ENCODE results near the gene FSCN2.
A peak's percentile ranks its signal among the peaks of the same experiment; 100 is the strongest.

FSCN2 gene

GRCh38 chr17:81540676-81541027 lies 12.5 kb downstream of the FSCN2 start:
- DNase-seq = no peak

DNA sequence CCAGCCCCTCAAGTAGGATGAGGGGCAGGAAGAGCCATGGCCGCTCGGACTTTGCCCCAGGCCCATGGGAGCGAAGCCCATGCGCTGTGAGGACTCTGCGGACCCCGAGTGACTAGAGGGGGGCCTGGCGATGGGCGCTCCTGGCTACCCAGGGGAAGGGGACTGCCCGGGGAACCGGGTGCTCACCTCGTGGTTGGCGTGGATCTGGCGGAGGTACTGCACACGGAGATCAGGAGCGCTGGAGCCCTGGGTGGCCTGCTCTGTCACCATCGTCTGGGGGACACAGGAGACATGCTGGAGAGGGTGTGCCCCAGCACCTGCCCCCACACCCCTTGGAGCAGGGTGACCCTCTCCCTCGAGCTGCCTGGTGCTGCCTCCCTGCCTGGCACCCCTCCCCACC lies 12.9 kb downstream of the FSCN2 start:
- DNase-seq = no peak

GRCh38 chr17:81542431-81543338 lies 14.5 kb downstream of the FSCN2 start:
- DNase-seq = no peak

GRCh38 chr17:81543339-81543675 lies 15.1 kb downstream of the FSCN2 start:
- no peak for DNase-seq

DNA sequence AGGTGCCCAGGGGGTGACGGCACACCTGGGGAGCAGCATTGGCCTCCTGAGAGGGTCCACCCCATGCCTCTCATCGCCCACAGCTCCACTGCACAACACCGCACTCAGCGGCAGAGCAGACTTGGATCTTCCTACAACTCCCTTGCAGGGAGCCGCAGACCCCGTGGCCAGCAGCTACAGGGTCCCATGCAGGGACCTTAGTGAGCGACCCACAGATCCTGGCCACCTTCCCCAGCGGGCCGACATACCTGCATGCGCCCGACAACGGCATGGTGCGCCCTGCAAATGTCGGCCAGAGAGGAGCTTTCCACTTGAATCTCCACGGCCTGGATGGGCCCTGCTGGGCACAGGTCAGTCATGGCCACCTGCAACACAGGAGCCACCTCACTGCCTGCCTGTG lies 15.6 kb downstream of the FSCN2 start:
- DNase-seq = no peak

- DNase-seq = no peak
Measured at GRCh38 chr17:81544281-81544974, 16.3 kb downstream of the FSCN2 start.

GRCh38 chr17:81545160-81545949 lies 17.2 kb downstream of the FSCN2 start:
- DNase-seq = no peak

DNA sequence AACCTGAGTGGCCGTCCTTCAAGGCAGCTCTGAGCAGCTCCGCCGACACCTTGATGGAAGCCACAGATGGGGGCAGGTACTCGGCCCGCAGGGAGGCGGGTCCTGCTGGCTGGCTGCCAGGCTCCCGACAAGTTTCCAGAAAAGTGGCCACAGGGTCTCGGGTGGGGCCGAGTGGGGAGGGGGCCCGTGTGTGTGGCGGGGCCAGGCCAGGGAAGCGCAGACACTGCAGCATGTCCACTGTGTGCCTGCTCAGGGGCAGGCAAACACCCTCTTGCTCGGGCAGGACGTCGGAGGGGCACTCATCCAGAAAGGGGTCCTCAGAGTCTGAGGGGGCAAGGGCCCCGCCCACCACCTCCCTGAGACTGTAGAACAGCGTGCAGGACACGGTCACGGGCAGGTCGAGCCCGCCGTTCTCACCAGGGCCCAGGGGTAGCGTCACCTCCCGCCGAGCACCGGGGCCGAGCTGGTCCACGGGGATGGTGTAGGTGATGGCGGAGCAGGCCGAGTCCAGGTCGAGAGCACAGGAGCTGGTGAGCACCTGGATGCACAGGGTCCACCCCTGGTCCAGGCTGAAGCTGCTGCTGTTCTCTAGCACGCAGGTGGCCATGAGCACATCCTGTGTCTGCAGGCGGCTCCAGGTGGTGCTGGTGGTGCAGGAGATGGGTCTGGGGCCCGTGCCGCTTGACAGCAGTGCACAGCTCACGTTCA lies 18.9 kb downstream of the FSCN2 start:
- DNase-seq = no peak

DNA sequence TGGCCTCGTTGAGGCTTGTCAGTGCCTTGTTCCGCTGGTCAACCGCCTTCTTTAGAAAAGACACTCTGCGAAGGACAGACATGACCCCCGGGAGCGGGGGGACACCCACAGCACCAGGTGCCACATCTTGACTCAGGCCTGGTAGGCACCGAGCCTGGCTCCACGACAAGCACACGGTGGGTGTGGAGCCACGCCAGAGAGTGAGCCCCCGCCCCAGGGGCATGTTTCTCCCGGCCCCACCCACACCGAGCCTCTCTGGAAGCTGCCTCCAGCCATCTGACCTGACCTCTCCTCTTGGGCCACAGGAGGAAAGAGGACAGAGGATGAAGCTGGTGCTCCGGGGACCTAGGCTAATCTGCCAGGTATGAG lies 19.4 kb downstream of the FSCN2 start:
- DNase-seq = no peak

DNA sequence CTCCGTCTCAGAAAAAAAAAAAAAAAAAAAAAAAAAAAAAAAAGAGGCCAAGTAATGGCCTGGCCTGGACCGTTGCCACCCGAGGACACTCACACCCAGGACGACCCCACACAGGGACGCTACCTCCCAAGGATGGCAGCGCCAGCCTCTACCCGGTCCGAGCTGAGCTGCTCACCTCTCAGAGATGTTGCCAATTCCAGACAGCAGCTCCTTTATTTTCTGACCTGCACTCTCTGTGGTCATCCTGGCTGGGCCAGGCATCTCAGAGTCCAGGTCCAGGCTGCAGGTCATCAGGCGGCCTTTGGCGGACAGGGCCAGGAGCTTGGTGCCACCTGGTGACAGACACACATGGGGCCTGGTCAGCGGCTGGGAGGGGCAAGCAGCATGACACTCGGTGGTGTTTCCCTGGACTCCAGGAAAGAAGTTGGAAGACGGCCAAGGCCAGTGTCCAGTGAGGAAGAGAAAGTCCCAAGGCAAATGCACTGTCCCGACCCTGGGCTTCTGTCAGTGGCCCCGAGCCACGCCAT lies 20.9 kb downstream of the FSCN2 start:
- DNase-seq = no peak

GRCh38 chr17:81549826-81550225 lies 21.6 kb downstream of the FSCN2 start:
- DNase-seq = no peak

DNA sequence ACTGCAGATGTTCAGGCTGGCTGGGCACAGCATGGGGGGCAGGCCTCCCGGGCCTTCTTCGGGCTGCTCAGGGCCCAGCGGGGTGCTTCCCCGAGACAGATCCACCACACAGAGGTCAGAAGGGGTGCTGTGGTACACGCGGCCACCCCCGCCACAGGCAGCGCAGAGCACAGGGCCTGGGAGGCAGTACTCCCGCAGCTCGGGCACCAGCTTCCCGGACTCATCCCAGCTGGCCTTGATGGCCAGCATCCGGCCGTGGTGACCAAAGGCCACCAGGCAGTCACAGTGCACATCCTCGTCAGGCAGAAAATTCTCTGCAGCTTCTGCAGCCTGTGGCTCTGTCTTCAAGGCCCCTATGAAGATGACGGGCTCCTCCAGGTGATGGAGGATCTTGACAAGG lies 22.1 kb downstream of the FSCN2 start:
- no peak for DNase-seq

- DNase-seq = no peak
Measured at GRCh38 chr17:81550830-81551457, 22.8 kb downstream of the FSCN2 start.

DNA sequence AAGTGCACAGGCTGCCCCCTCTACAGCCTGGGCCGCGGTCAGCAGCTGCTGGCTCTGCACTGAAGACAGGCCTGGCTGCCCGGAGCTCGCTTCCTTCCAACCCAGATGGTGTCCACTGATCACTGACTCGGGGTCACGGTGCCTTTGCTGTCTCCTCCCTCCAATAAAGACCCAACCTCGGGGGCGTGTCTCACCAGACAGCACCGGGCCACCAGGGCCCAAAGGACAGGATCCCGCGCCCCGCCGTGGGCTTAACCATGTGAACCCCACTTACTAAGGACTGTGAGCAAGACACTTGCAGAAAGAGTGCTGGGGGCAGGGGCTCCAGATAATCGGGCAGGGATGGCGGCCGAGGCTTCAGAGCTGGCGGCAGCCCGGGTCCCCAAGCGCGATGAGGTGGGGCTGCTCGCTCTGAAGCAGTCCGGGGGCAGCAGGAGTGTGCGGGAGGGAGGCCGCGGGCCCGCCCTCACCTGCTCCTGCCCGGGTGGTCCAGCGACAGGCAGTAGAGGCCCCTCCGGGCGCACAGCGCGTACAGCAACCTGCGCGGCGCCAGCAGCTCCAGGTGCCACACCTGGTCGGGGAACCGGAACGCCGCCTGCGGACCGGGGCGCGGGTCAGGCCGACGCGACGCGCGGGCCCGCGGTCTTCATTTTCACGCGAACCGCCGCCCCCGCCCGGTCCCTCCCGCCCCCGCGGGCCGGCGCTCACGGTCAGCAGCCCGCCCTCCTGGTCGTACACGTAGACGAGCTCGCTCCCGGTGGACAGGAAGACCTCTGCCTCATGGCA lies 23.5 kb downstream of the FSCN2 start:
- peak; percentile 12 for DNase-seq

DNA sequence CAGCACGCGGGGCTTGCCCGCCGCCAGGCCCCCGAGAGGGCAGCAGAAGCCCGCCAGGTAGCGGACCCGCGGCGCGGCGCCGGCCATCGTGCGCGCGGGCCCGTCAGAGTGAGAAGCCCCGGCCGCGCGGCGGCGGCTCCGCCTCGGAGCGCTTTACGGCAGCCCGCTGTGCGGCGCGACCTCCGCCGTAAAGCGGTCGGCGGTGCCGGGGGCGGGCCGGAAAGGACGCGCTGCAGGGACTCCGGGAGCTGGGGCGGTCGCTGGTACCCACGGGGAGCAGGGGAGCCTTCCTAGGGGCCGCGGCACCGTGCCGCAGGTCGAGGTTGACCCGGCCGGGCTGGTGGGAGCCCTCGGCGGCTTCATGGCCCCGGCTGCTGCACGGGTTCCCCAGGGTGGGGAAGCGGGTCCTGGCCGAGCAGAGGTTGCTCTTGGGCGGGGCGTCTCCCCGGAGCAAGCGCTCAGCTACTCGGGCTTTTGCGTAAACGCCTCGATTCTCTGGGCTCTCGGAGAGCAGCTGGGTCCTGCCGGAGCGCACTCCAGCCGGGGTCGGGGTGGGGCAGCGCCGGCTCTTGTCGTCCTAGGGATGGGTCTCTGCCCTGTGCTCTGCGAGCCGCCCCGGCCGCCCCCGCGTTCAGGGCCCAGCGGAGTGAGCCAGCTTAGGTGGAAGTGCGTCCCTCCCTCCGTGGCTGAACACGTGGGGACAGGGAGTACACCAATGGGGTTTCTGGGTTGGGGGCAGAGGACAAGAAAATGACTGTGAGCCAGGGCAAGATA lies 24.3 kb downstream of the FSCN2 start, which contains the start of gene FAAP100:
FAAP100 (minus strand) TSS at position 110 of the 774 bp plus-strand sequence; CDS start at position 87, 23 bp downstream.
- DNase-seq = peak; percentile 82

DNA sequence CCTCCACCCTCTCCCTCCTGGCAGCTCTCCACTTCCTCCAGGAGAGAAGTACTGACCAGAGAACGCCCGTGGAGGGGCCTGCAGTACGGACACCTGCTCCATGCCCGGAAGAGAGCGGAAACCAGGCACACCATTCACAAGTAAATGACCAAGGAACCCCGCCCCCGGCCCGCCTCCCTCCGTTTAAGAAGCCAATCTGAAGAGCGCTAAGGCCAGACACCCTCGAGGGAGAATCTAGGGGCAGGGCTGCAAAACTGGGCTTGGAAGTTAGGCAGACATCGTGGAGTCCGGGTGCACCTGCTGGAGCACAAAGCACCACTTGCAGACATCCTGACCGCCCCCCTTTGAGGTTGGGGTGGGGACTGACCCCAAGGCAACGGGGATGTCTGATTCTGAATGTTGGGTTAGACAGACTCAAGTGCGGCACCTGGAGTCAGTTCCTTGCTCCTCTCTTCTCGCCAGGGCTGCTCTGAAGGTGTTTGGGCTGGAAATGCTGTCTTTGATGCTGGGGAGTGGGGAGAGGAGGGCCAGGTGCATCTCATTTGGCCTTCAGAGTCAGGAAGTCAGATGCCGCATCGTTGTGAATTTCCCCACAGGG lies 24.9 kb downstream of the FSCN2 start:
- peak; percentile 88 for DNase-seq

GRCh38 chr17:81553616-81554181 lies 25.5 kb downstream of the FSCN2 start:
- no peak for DNase-seq

DNA sequence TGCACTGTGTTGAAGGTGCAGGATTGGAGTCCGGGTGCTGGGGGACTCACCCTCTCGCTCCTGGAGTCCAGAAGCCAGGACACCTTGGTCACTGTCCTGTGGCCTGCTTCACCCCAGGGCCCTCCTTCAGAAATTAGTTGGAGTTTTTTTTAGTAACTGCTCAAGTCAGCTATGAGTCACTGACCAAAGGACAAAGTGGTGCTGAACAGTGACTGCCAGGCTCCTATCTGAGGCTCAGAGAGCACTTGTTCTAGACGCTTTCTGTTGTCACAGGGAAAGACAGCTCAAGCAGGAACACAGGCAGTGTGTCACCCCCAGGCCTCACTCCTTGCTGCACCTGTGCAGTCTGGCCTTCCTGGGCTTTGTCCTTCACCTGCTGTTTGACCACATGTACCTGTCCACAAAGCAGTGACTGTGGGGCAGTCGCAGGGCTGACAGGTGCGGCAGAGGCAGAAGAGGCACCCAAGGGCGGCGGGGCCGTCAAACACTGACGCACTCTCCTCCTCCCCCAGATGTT lies 28.1 kb downstream of the FSCN2 start:
- no peak for DNase-seq

DNA sequence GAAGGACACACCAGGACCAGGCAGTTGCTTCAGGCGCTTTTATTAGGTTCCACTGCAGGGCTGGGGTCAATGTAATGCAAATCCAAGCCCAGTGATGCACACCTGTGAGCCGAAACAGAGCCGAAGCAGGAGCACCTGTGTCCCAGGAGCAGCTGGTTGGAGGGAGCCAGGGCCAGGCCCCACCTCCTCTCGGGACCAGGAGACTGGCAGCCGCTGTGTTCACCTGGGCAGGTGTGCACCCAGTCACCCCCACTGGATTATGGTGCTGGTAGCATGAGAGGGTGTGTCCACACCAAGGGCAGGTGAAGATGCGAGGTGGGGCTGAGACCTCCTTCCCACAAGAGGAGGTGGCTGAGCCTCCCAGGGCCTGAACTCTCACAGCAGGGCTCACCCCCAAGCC lies 28.7 kb downstream of the FSCN2 start:
- no peak for DNase-seq
